H9 (cell line): Measurements from ENCODE around the gene SDK2. TPM values are rescaled to one million over a fixed set of nuclear protein-coding genes. Genes with fewer than 3 reads are reported as not detected.

Experiments
- DNase-seq: peaks from one replicate; pipeline ENCODE4 v3.0.0-alpha.2; 2017
- H2AFZ ChIP-seq: one replicate; pipeline ENCODE4 v1.6.1; 2013; ENCODE audit warnings: mild to moderate bottlenecking, low read length, control low read depth, moderate library complexity
- H2AK5ac ChIP-seq: 2 replicates; pipeline ENCODE4 v1.6.1; 2013; ENCODE audit warnings: low read length, control low read depth, mixed read lengths; ENCODE audit not compliant: insufficient read length
- H2BK120ac ChIP-seq: one replicate; pipeline ENCODE4 v1.6.1; 2013; ENCODE audit warnings: low read depth, mild to moderate bottlenecking, low read length, control low read depth, inconsistent platforms; ENCODE audit not compliant: poor library complexity, severe bottlenecking
- H2BK12ac ChIP-seq: 2 replicates; pipeline ENCODE4 v1.6.1; 2013; ENCODE audit warnings: low read length, control low read depth, mixed read lengths, low read depth; ENCODE audit not compliant: insufficient read length
- H2BK15ac ChIP-seq: 2 replicates; pipeline ENCODE4 v1.6.1; 2013; ENCODE audit warnings: low read depth, low read length, control low read depth
- H2BK20ac ChIP-seq: one replicate; pipeline ENCODE4 v1.6.1; 2013; ENCODE audit warnings: low read depth, mild to moderate bottlenecking, low read length, control low read depth, inconsistent platforms; ENCODE audit not compliant: poor library complexity, severe bottlenecking
- H2BK5ac ChIP-seq: 2 replicates; pipeline ENCODE4 v1.6.1; 2013; ENCODE audit warnings: low read length, control low read depth, mixed read lengths; ENCODE audit not compliant: insufficient read length
- H3K14ac ChIP-seq: 2 replicates; pipeline ENCODE4 v1.6.1; 2013; ENCODE audit warnings: low read length, control low read depth; ENCODE audit not compliant: insufficient read depth
- H3K18ac ChIP-seq: 2 replicates; pipeline ENCODE4 v1.6.1; 2013; ENCODE audit warnings: low read depth, mild to moderate bottlenecking, mixed read lengths, low read length, control low read depth; ENCODE audit not compliant: insufficient read length
- H3K23ac ChIP-seq: 2 replicates; pipeline ENCODE4 v1.6.1; 2013; ENCODE audit warnings: low read length, control low read depth, mixed read lengths, low read depth; ENCODE audit not compliant: insufficient read length
- H3K23me2 ChIP-seq: 2 replicates; pipeline ENCODE4 v1.6.1; 2013; ENCODE audit warnings: low read depth, mild to moderate bottlenecking, mixed read lengths, low read length, control low read depth; ENCODE audit not compliant: insufficient read length, poor library complexity, severe bottlenecking
- H3K27ac ChIP-seq: 2 replicates; pipeline ENCODE4 v1.5.1; 2013; ENCODE audit warnings: low read length, control low read depth, mixed read lengths, low read depth; ENCODE audit not compliant: insufficient read length
- H3K27me3 ChIP-seq: 2 replicates; pipeline ENCODE4 v1.6.1; 2013; ENCODE audit warnings: low read length, control low read depth, inconsistent platforms; ENCODE audit not compliant: insufficient read depth
- H3K4ac ChIP-seq: 2 replicates; pipeline ENCODE4 v1.6.1; 2013; ENCODE audit warnings: low read depth, mild to moderate bottlenecking, control low read depth, inconsistent platforms, low read length, moderate library complexity
- H3K4me1 ChIP-seq: 2 replicates; pipeline ENCODE4 v1.6.1; 2013; ENCODE audit warnings: low read length, control low read depth, inconsistent platforms; ENCODE audit not compliant: insufficient read depth
- H3K4me2 ChIP-seq: 2 replicates; pipeline ENCODE4 v1.6.1; 2013; ENCODE audit warnings: low read length, control low read depth, mixed read lengths; ENCODE audit not compliant: insufficient read length, insufficient read depth
- H3K56ac ChIP-seq: 2 replicates; pipeline ENCODE4 v1.6.1; 2013; ENCODE audit warnings: low read depth, mild to moderate bottlenecking, mixed read lengths, low read length, control low read depth; ENCODE audit not compliant: insufficient read length
- H3K79me1 ChIP-seq: 2 replicates; pipeline ENCODE4 v1.6.1; 2013; ENCODE audit warnings: low read depth, mild to moderate bottlenecking, moderate library complexity, low read length, control low read depth, inconsistent platforms; ENCODE audit not compliant: insufficient read depth, poor library complexity, severe bottlenecking
- H3K79me2 ChIP-seq: 2 replicates; pipeline ENCODE4 v1.6.1; 2013; ENCODE audit warnings: low read length, control low read depth, inconsistent platforms; ENCODE audit not compliant: insufficient read depth
- H3K9ac ChIP-seq: 2 replicates; pipeline ENCODE4 v1.6.1; 2013; ENCODE audit warnings: low read length, control low read depth, mixed read lengths; ENCODE audit not compliant: insufficient read length; ENCODE audit errors: extremely low read depth
- H3K9me3 ChIP-seq: one replicate; pipeline ENCODE4 v1.6.1; 2013; ENCODE audit warnings: low read depth, low read length, inconsistent platforms; ENCODE audit not compliant: control insufficient read depth
- H3T11ph ChIP-seq: one replicate; pipeline ENCODE4 v1.6.1; 2013; ENCODE audit warnings: mild to moderate bottlenecking, low read length, control low read depth, inconsistent platforms
- H4K20me1 ChIP-seq: one replicate; pipeline ENCODE4 v1.6.1; 2013; ENCODE audit not compliant: control insufficient read depth, insufficient read length, insufficient read depth
- H4K5ac ChIP-seq: 2 replicates; pipeline ENCODE4 v1.6.1; 2013; ENCODE audit warnings: low read depth, mild to moderate bottlenecking, mixed read lengths, low read length, control low read depth; ENCODE audit not compliant: insufficient read length
- H4K8ac ChIP-seq: replicated peaks from 2 replicates; pipeline ENCODE4 v1.6.1; 2013; ENCODE audit warnings: low read length, control low read depth, mixed read lengths, low read depth; ENCODE audit not compliant: insufficient read length
- H4K91ac ChIP-seq: 2 replicates; pipeline ENCODE4 v1.6.1; 2013; ENCODE audit warnings: low read depth, mild to moderate bottlenecking, moderate library complexity, mixed read lengths, low read length, control low read depth; ENCODE audit not compliant: insufficient read length
- H3K27ac Mint-ChIP-seq, 3 experiments: 2 replicates in 2 of 3; 3 replicates in 1 of 3; pipeline ENCODE4 v1.8.0; 2020 to 2021; ENCODE audit warnings: mixed read lengths in 3 of 3, mild to moderate bottlenecking in 1 of 3, moderate library complexity in 1 of 3
- H3K27me3 Mint-ChIP-seq: 2 replicates; pipeline ENCODE4 v1.8.0; 2021; ENCODE audit warnings: low read depth, mild to moderate bottlenecking, moderate library complexity, mixed read lengths
- H3K36me3 Mint-ChIP-seq, 3 experiments: 2 replicates in 2 of 3; 3 replicates in 1 of 3; pipeline ENCODE4 v1.8.0; 2020 to 2021; ENCODE audit warnings: low read depth in 3 of 3, mixed read lengths in 3 of 3; ENCODE audit not compliant: insufficient read depth in 1 of 3
- H3K4me1 Mint-ChIP-seq, 2 experiments: 2 replicates each; pipeline ENCODE4 v1.8.0; 2020; ENCODE audit warnings: mixed read lengths in 2 of 2
- H3K4me3 Mint-ChIP-seq, 2 experiments: 2 replicates in 1 of 2; 3 replicates in 1 of 2; pipeline ENCODE4 v1.8.0; 2020 to 2021; ENCODE audit warnings: mild to moderate bottlenecking in 2 of 2, mixed read lengths in 2 of 2, moderate library complexity in 1 of 2
- H3K9me3 Mint-ChIP-seq, 2 experiments: 2 replicates in 1 of 2; 3 replicates in 1 of 2; pipeline ENCODE4 v1.8.0; 2020; ENCODE audit warnings: mild to moderate bottlenecking in 2 of 2, mixed read lengths in 2 of 2, moderate library complexity in 1 of 2
- CTCF ChIP-seq: fragments of 200-600 bp; sonication (generic); conservative IDR thresholded peaks from 3 replicates; pipeline ENCODE4 v1.8.0; 2021; ENCODE audit warnings: antibody characterized with exemption, mild to moderate bottlenecking
- WGBS: extraction: QIAGEN DNeasy Blood & Tissue Kit; methylation state at CpG from one replicate; pipeline ENCODE4 v1.1.7; 2013; ENCODE audit warnings: missing lambda C conversion rate, low lambda C conversion rate, mixed read lengths; ENCODE audit not compliant: insufficient read length; ENCODE audit errors: extremely low coverage; 5-methylcytosine and 5-hydroxymethylcytosine counted together
- total RNA-seq: library from RNA; stranded (reverse); gene quantifications from 2 replicates; pipeline ENCODE4 v1.2.1, GENCODE V29; 2021

The SDK2 gene
- total RNA-seq, 1 experiment from 2014 or later: 9.1 TPM

GRCh38 chr17:73538445-73538844 lies 105.8 kb downstream of the SDK2 start:
- Histone ChIP-seq H3K56ac (no peak overlapping the region), H3K14ac (no peak overlapping the region), H2AFZ (no peak overlapping the region), H3K4me2 (no peak overlapping the region), H4K5ac (no peak overlapping the region), H3K9ac (no peak overlapping the region), H3K4me1 (peaks cover 4% of the 10 kb centered on the region; the same call in 1 of the 2 replicates), H3K4ac (no peak overlapping the region), H3K18ac (no peak overlapping the region), H3T11ph (no peak overlapping the region), H4K20me1 (no peaks in the 10 kb centered on the region), H4K91ac (no peak overlapping the region), H3K9me3 (no peaks in the 10 kb centered on the region), H4K8ac (no peak overlapping the region), H3K79me1 (no peaks in the 10 kb centered on the region), H2BK20ac (no peak overlapping the region), H2BK120ac (no peak overlapping the region), H3K23me2 (no peaks in the 10 kb centered on the region), H3K23ac (no peak overlapping the region), H2BK5ac (no peak overlapping the region), H2AK5ac (no peak overlapping the region), H2BK15ac (no peak overlapping the region), H2BK12ac (no peak overlapping the region), H3K27ac (no peak overlapping the region), H3K79me2 (no peaks in the 10 kb centered on the region), H3K27me3 (no peaks in the 10 kb centered on the region)
- no peaks in the 10 kb centered on the region for H3K36me3 Mint-ChIP-seq
- no peak for DNase-seq
- H3K27ac Mint-ChIP-seq: no peak overlapping the region
- no peak overlapping the region for H3K4me3 Mint-ChIP-seq
- TF ChIP-seq CTCF: no peak
- H3K4me1 Mint-ChIP-seq: peaks cover 40 to 78% of the 10 kb centered on the region in 2 experiments
- H3K27me3 Mint-ChIP-seq: peaks cover 1% of the 10 kb centered on the region; the same call in 1 of the 2 replicates
- no CpG with 5 or more reads among the region's 7 CpGs for WGBS
- H3K9me3 Mint-ChIP-seq: no peaks in the 10 kb centered on the region
